GM12874 (cell line): ENCODE measurements around the gene LDLRAD4.

ENCODE experiments used
- TF ChIP-seq, protein P1 (sequence below): IDR thresholded peaks from 2 replicates; pipeline ENCODE4 v1.5.1; 2011; ENCODE audit warnings: low read depth, mild to moderate bottlenecking, control low read depth, low read length, moderate library complexity; ENCODE audit not compliant: insufficient read depth

LDLRAD4 gene

DNA sequence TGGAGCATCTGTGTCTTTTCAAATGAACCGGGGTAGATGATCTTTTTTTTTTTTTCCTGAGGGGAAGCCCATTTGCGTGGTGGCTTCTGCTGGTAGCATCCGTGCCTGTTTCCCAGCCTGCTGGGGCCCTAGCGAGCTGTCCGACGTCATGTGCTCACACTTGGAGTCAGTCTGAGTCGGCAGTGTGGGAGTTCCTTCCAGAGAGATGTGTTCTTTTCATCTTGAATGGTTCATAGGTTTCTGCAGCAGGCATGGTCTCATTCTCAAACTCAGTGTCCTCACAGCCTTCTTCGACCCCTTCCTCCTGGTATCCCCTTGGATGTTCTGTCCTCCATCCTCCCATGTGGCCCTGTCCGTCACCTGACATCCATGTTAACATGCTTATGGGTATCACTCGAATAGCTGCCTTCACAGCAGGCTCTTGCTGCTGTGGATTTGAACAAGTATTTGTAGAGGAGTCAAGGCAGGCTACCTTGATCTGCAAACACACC, 51.0 kb downstream of the LDLRAD4 start:
- TF ChIP-seq, protein P1, sequence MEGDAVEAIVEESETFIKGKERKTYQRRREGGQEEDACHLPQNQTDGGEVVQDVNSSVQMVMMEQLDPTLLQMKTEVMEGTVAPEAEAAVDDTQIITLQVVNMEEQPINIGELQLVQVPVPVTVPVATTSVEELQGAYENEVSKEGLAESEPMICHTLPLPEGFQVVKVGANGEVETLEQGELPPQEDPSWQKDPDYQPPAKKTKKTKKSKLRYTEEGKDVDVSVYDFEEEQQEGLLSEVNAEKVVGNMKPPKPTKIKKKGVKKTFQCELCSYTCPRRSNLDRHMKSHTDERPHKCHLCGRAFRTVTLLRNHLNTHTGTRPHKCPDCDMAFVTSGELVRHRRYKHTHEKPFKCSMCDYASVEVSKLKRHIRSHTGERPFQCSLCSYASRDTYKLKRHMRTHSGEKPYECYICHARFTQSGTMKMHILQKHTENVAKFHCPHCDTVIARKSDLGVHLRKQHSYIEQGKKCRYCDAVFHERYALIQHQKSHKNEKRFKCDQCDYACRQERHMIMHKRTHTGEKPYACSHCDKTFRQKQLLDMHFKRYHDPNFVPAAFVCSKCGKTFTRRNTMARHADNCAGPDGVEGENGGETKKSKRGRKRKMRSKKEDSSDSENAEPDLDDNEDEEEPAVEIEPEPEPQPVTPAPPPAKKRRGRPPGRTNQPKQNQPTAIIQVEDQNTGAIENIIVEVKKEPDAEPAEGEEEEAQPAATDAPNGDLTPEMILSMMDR, result no peak

DNA sequence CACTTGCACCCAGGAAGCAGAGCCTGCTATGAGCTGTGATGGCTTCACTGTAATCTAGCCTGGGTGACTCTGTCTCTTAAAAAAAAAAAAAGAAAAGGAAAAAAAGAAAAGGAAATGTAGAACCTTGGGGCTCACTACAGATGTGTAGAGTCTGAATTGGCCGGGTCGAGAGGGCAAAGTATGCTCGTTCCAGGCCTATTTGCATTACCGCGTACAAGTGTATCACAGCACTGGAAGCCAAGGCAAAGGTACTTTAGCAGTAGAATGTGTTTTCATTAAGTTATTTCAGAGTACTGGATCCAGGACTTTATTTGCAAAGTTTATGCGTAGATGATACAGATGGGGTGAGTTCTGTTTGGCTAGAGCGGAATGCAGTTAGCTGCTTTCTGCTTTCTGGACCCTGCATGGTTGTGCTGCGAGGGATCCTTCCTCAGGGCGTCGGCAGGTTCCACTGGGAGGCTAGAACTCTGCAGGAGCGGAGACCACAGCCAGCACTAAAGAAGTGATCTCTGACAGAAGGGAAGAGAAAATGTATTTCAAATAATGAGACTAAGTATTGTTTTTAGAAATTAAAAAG, 51.8 kb downstream of the LDLRAD4 start:
- TF ChIP-seq, protein P1, result no peak

DNA sequence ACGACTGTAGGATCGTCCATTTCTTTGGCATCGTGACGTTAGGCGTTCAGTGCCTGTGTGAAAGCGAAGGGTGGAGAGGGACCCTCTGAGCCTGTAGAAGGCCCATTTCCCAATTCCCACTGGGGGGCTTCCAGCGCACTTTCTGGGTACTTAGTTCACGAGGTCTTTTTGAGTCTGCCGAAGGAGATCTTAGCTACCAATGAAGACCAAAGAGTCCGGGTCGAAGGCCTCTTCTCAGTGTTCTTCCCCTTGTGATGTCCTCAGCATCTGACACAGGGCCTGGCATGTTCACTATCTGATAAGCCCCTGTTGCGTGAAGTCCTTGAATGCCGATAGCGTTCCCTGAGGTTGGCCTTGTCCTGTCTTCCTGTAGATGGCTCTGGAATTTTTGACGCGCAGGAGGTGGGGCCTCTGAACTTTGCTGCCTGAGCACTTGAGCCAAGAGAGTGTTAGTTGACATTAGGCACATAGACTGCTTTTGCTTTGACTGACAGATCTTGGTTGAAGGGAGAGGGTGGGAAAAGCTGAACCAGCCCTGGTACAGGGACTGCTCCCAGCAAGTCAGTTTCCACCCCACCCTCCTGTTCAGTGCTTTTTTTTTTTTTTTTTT, 52.8 kb downstream of the LDLRAD4 start:
- TF ChIP-seq, protein P1, result no peak

DNA sequence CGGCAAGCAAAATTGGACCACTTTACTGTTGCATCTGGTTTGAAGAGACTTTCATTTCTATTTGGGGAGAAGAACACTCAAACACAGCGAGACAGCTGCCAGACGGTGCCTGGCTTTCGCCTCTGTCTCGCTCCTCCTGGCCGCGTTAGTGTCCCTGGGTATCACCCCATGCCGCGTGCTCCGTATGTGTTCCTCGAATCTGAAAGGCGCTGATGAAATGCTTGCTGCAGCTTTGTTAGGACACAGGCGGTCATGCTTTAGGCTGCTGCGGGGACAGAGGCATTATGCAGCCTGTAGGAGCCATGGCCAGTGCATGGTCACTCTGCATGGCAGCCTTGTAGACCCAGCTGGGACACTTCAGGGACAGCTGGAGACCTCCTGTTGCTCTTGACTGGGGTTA, 53.9 kb downstream of the LDLRAD4 start:
- TF ChIP-seq, protein P1, result no peak

DNA sequence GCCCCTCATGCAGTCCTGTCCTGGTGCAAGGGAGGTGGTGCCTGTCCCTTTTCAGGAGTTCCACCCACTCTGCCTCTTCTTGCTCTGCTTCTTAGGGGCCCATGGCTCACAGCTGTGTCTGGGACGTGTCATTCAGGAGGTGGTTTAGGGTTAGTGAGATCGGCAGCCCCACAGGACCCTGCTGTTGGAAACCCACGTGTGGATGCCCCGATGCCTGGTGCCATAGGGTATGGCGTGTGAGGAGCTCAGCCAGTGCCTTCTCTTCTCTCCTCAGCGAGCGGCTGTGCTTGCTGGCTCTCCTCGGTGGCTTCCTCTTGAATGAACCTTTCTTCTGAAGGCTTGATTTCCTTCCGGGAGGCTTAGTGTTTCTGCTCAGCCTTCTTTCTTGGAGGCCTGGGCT, 55.2 kb downstream of the LDLRAD4 start:
- TF ChIP-seq, protein P1, result no peak

- TF ChIP-seq, protein P1, result no peak
These were observed 56.5 kb downstream of the LDLRAD4 start for GRCh38 chr18:13275075-13275474.

DNA sequence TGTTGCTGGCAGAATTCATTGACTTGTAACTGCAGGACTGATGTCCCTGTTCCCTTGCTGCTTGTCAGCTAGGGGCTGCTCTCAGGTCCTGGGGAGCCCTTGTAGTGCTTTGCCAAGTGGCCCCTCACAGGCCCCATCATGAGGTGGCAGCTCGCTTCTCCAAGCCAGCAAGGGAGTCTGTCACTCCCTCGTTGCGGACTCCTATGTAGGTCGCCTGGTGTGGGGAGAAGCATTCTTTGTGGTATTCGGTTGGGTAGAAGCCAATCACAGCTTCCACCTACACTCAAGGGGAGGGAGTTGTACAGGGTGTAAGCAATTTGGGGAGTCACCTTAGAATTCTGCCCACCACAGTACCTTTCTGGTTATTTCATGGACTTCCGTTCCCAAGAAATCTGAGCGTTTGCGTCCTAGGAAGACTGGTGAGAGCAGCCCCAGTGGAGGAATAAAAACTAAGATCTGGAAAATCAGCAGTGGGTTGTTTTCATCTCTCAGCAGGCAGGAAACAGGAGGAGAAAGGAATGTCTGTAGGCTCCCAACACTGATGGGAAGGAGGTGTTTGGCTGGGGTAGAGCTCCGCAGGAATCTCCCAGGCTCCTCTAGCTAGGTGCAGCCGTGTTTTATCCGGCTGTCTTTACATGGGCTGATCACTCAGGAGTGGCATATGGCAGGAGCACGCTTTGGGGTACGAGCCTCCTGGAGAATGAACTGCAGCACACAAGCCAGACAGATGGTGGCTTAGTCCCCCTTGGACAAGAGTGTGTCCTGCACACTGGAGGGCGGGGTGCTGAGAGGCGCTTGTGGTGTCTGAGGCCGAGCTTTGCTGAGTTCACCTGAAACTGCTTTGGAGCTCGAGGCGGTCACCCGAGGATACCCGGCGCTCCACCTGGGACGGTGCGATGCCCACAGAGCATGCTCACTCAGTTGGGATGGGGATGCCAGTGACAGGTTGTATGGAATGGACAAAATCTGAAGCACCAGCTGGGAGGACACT, 58.3 kb downstream of the LDLRAD4 start:
- TF ChIP-seq, protein P1, result no peak
